ENCODE results near the gene JMJD7. TPM values are rescaled to one million over a fixed set of nuclear protein-coding genes. Genes with fewer than 3 reads are reported as not detected.

JMJD7 gene
- total RNA-seq, 1 donor from 2014 or later: 12.1 TPM

DNA sequence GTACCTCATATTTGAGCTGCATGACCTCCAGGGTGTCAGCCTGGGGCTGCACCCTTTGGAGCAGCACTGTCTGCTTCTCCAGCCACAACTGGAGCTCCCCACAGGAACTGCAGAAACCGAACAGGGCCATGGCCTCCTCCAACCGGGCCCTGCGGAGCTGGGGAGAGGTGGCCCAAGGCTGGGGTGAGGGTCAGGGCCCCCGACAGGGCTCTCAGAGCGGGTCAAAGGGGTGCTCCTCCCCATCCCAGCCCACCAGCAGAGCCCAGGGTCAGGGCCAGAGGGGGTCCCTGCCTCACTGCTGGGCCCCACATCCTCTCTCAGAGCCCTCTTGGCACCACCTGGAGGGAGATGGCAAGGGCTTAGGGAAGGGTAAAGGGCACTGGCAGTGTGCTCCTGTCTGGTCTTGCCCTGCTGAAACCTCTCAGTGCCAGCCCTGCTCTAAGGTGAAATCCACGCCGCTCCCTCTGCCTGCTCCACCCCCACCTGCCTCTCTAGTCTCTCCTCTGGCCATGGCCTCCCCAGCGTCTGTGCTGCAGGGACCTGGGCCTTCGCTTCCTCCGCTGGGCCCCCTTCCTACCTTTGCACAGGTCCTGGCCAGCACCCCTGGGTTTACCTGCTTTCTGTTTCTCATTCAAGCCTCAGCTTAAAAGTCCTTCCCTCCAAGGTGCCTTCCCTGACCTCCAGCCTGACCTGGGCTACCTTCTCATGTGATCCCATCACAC lies 52.4 kb downstream of the JMJD7 start:
- TF ChIP-seq, protein P1, sequence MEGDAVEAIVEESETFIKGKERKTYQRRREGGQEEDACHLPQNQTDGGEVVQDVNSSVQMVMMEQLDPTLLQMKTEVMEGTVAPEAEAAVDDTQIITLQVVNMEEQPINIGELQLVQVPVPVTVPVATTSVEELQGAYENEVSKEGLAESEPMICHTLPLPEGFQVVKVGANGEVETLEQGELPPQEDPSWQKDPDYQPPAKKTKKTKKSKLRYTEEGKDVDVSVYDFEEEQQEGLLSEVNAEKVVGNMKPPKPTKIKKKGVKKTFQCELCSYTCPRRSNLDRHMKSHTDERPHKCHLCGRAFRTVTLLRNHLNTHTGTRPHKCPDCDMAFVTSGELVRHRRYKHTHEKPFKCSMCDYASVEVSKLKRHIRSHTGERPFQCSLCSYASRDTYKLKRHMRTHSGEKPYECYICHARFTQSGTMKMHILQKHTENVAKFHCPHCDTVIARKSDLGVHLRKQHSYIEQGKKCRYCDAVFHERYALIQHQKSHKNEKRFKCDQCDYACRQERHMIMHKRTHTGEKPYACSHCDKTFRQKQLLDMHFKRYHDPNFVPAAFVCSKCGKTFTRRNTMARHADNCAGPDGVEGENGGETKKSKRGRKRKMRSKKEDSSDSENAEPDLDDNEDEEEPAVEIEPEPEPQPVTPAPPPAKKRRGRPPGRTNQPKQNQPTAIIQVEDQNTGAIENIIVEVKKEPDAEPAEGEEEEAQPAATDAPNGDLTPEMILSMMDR (IDR thresholded peaks at IDR 0.05; ENCODE audit: borderline replicate concordance): no peak
- no peak for DNase-seq
- Histone ChIP-seq H3K4me1 (peaks cover 34% of the 10 kb centered on the region), H3K27me3 (ENCODE audit: low read depth) (peaks cover 27% of the 10 kb centered on the region), H3K27ac (replicated peaks) (no peak overlapping the region), H3K9me3 (replicated peaks) (no peaks in the 10 kb centered on the region), H3K4me3 (no peak overlapping the region), H3K36me3 (no peaks in the 10 kb centered on the region)
- intact Hi-C loops (cut with micrococcal nuclease): no loop called here

DNA sequence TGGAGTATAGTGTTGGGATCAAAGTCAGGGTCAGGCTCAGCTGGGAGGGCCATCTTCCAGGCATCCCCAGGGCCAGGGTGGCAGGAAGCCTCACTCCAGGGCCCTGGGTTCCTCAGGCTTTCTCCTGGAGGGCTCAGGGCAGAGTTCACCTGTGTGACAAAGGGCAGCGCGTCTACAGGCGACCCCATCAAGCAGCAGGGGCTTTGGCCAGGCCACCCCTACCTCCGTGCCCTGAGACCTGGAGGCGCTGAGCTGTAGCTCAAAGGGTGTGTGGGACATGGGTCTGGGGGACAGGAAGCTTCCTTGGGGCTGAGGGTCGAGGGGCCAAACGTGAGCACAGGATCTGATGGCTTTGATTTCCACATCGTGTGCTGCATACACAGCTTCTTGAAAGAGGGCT lies 53.2 kb downstream of the JMJD7 start:
- Histone ChIP-seq H3K4me1 (peaks cover 34% of the 10 kb centered on the region), H3K9me3 (replicated peaks) (no peaks in the 10 kb centered on the region), H3K27me3 (ENCODE audit: low read depth) (peaks cover 27% of the 10 kb centered on the region), H3K36me3 (no peaks in the 10 kb centered on the region), H3K27ac (replicated peaks) (peak overlapping the region; percentile 79), H3K4me3 (no peak overlapping the region)
- DNase-seq: no peak
- intact Hi-C loops (cut with micrococcal nuclease): no loop called here
- TF ChIP-seq, protein P1 (IDR thresholded peaks at IDR 0.05; ENCODE audit: borderline replicate concordance): no peak

DNA sequence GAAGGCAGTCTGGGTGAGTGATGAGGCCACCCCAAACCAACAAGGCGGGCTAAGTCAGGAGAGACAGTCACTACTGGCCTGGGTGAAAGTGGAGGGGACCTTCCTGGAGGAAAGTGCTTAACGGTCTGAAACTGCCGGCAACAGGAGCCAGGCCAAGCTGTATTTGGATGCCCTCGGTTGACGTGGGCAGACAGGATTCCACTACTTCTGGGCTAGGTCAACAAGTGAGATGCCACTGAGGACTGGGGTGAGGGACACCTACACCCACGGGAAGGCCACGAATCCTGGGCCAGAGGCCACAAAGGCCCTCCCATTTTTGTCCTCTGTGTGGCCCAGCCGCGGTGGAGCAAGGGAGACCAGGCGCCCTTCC lies 53.6 kb downstream of the JMJD7 start:
- peak overlapping the region; percentile 79 for H3K27ac ChIP-seq (replicated peaks)
- TF ChIP-seq, protein P1 (IDR thresholded peaks at IDR 0.05; ENCODE audit: borderline replicate concordance): no peak
- no peaks in the 10 kb centered on the region for H3K36me3 ChIP-seq
- H3K4me1 ChIP-seq: peaks cover 34% of the 10 kb centered on the region
- H3K27me3 ChIP-seq (ENCODE audit: low read depth): peaks cover 27% of the 10 kb centered on the region
- intact Hi-C loops (cut with micrococcal nuclease): no loop called here
- H3K4me3 ChIP-seq: peak overlapping the region; percentile 59
- H3K9me3 ChIP-seq (replicated peaks): no peaks in the 10 kb centered on the region
- no peak for DNase-seq

DNA sequence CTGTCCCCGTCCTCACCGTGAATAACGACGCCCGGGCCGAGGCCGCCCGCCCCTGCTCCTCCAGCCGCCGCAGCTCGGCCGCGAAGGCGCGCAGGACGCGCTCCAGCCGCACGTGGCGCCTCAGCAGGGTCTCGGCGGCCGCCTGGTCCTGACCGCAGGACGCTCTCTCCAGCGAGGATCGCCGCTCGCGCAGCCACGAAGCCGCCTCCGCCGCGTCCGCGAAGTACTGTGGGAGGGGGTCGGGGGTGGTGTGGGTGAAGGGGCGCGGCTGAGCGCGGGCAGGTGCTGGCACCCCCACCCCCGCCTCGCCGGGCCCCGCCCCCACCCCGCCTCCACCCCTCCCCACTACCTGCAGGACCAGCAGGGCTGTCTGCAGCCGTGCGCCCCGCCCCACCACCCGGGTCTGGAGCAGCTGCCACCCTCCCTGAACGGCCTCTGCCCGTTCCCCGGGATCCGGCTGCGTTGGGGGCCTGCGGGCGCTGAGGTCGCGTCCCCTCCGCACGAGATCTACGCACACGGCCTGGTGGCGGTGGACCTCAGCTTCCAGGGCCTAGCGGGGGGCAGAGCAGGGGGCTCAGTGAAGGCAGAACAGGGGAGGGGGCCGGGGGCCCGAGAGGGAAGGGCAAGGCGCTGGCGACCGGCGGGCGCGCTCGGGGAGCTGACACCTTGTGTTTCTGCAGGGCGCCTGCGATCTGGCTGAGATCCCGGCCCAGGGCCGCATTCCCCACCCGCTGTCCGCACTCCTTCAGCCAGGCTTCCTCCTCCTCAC lies 54.2 kb downstream of the JMJD7 start:
- H3K4me1 ChIP-seq: peaks cover 34% of the 10 kb centered on the region
- TF ChIP-seq, protein P1 (IDR thresholded peaks at IDR 0.05; ENCODE audit: borderline replicate concordance): no peak
- H3K27me3 ChIP-seq (ENCODE audit: low read depth): peaks cover 27% of the 10 kb centered on the region
- H3K27ac ChIP-seq (replicated peaks): peak overlapping the region; percentile 79
- no peaks in the 10 kb centered on the region for H3K9me3 ChIP-seq (replicated peaks)
- no peak for DNase-seq
- intact Hi-C loops (cut with micrococcal nuclease): no loop called here
- H3K36me3 ChIP-seq: no peaks in the 10 kb centered on the region
- H3K4me3 ChIP-seq: peak overlapping the region; percentile 59

DNA sequence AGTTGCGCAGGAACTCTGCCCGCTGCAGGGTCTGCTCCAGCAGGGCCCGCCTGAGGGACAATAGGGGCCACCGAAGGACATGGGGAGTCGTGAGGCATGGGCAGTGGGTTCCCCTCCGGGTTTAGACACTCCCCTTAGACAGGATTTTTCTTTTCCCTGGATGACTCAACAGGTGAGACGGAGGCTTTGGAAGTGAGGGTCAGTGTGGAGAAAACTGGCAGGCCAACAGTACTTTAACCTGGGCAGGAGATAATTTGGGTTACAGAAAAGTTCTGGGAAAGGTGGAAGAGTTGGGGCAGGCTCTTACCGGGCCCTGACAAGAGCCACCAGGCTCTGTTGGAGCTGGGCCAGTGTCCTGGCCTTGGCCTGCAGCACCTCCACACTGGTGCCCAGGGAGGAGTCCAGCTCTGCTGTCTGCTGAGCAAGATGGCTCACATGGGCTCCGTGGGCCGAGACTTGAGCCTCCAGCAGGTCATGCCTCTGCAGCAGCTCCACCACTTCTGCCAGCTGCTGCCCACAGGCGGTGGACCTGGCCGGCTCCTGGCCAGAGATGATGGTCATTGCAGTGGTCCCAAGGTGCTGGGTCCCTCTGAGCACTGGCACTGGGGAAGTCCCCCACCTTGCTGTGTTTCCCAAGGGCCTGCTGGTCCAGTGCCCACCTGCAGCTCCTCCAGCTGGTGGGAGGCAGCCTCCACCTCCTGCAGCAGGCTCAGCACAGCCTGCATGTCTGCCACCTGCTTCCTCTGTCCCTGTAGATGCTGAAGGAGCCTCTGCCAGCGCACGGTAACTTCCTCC lies 55.0 kb downstream of the JMJD7 start:
- Histone ChIP-seq H3K36me3 (no peaks in the 10 kb centered on the region), H3K27ac (replicated peaks) (peak overlapping the region; percentile 79), H3K4me1 (peaks cover 32% of the 10 kb centered on the region), H3K27me3 (ENCODE audit: low read depth) (peaks cover 27% of the 10 kb centered on the region), H3K9me3 (replicated peaks) (no peaks in the 10 kb centered on the region), H3K4me3 (peak overlapping the region; percentile 59)
- intact Hi-C loops (cut with micrococcal nuclease): no loop called here
- no peak for DNase-seq
- TF ChIP-seq, protein P1 (IDR thresholded peaks at IDR 0.05; ENCODE audit: borderline replicate concordance): no peak

All from left ventricle myocardium inferior (tissue), 1 donor.